Left renal cortex interstitium (tissue), 4 donors: ENCODE results near the gene MCM3AP. TPM values are rescaled to one million over a fixed set of nuclear protein-coding genes. Genes with fewer than 3 reads are reported as not detected.

ENCODE experiments used
- DNase-seq, 4 donors: peaks; one replicate each; pipeline ENCODE4 v3.0.0-alpha.2; 2013; ENCODE audit warnings: low read depth in 4 of 4, low spot score in 2 of 4, missing footprints in 1 of 4
- polyA plus RNA-seq, 4 donors: library from polyadenylated mRNA; unstranded; fragments of 120-200 nt; gene quantifications; one replicate each; pipeline ENCODE4 v1.2.1, GENCODE V29; 2013; ENCODE audit not compliant: insufficient read length in 4 of 4

MCM3AP gene
- polyA plus RNA-seq, 4 donors = 64.5 to 114 (median 87.3) TPM

- no peak for DNase-seq
Observed at GRCh38 chr21:46220275-46220810, 65.1 kb downstream of the MCM3AP start.

GRCh38 chr21:46219591-46220239 lies 65.7 kb downstream of the MCM3AP start:
- DNase-seq = no peak

- no peak for DNase-seq
Observed at GRCh38 chr21:46218906-46219590, 66.4 kb downstream of the MCM3AP start.

- no peak for DNase-seq
Observed at GRCh38 chr21:46217511-46218196, 67.8 kb downstream of the MCM3AP start.

GRCh38 chr21:46216132-46216747 lies 69.2 kb downstream of the MCM3AP start:
- DNase-seq = no peak

- no peak for DNase-seq
Observed at GRCh38 chr21:46215436-46216131, 69.8 kb downstream of the MCM3AP start.

GRCh38 chr21:46214478-46215340 lies 70.7 kb downstream of the MCM3AP start:
- no peak for DNase-seq

GRCh38 chr21:46213620-46214286 lies 71.7 kb downstream of the MCM3AP start:
- DNase-seq = no peak

GRCh38 chr21:46212721-46213484 lies 72.5 kb downstream of the MCM3AP start:
- DNase-seq = no peak

- DNase-seq = no peak
Observed at GRCh38 chr21:46211786-46212720, 73.4 kb downstream of the MCM3AP start.

GRCh38 chr21:46211376-46211775 lies 74.0 kb downstream of the MCM3AP start:
- no peak for DNase-seq

GRCh38 chr21:46210378-46211136 lies 74.9 kb downstream of the MCM3AP start:
- DNase-seq = no peak

GRCh38 chr21:46208761-46209721 lies 76.4 kb downstream of the MCM3AP start:
- no peak for DNase-seq

GRCh38 chr21:46207920-46208591 lies 77.4 kb downstream of the MCM3AP start:
- no peak for DNase-seq
